WERI-Rb-1 (cell line): Measurements from ENCODE around the gene SYTL1.

Experiments
- DNase-seq: peaks from one replicate; pipeline ENCODE4 v3.0.0-alpha.2; 2020
- H3K27ac ChIP-seq: fragments of 250-450 bp; sonication (Bioruptor Pico); 2 replicates; pipeline ENCODE4 v1.5.1; 2020; ENCODE audit warnings: mild to moderate bottlenecking, moderate library complexity
- H3K27me3 ChIP-seq: fragments of 250-450 bp; sonication (Bioruptor Pico); 2 replicates; pipeline ENCODE4 v1.5.1; 2021; ENCODE audit warnings: mild to moderate bottlenecking, low read depth, moderate library complexity; ENCODE audit not compliant: insufficient read depth, severe bottlenecking
- H3K36me3 ChIP-seq: fragments of 250-450 bp; sonication (Bioruptor Pico); 2 replicates; pipeline ENCODE4 v1.5.1; 2020; ENCODE audit warnings: mild to moderate bottlenecking, moderate library complexity
- H3K4me3 ChIP-seq: 2 replicates; pipeline ENCODE4 v1.5.1; 2011; ENCODE audit warnings: low read depth, mild to moderate bottlenecking, control low read depth, low read length
- H3K9me3 ChIP-seq: fragments of 250-450 bp; sonication (Bioruptor Pico); 2 replicates; pipeline ENCODE4 v1.5.1; 2021; ENCODE audit warnings: mild to moderate bottlenecking, moderate library complexity; ENCODE audit not compliant: severe bottlenecking
- TF ChIP-seq, protein P1 (sequence below): IDR thresholded peaks from 2 replicates; pipeline ENCODE4 v1.5.1; 2011; ENCODE audit warnings: low read depth, mild to moderate bottlenecking, control low read depth, inconsistent platforms, low read length

SYTL1 gene

DNA sequence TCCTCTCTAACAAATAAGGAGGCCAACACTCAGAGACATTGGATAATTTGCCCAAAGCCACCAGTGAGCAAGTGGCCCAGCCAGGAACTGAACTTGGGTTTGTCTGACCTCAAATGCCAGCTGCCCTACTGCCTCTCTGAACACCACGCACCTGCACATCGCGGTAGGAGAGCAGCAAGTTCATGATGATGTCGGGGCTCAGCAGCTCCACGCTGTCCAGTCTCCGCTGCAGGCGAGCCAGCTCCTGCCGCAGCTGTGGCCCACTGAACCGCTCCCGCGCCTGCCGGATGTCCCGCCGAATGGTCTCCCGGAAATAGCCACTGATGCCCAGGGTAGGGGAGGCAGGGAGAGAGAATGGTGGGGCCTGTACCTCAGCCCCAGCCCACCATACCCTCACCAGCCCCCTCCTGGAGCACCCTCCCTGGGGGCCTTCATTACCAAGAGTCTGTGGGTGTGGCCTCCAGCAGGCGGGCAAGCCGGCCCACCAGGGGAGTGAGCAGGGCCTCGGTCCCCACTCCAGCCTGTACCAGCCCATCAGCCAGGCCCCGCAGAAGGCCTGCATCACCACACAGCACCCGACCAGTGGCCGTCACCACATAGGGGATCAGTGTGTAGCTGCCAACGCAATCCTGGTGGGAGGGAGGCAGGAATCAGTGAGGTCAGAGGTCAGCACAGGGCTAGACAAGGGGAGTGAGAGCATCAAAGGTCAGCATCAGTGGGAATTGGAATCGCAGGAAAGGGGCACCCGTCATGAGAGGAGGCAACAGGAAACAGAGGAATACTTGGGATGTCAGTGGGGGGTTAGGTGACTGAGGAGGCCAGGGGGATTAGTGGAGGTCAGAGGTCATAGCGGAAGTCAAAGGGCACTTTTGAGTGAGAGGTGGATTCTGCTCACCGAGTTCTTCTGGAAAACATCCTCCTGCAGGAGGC is 22.2 kb downstream of the SYTL1 start:
- Histone ChIP-seq H3K36me3 (0 out of 2 replicates have a peak, but pooled peaks cover 3% of the 10 kb centered on the region), H3K27ac (no peak overlapping the region), H3K9me3 (no peaks in the 10 kb centered on the region), H3K4me3 (no peak overlapping the region), H3K27me3 (no peaks in the 10 kb centered on the region)
- no peak for DNase-seq
- TF ChIP-seq, protein P1, sequence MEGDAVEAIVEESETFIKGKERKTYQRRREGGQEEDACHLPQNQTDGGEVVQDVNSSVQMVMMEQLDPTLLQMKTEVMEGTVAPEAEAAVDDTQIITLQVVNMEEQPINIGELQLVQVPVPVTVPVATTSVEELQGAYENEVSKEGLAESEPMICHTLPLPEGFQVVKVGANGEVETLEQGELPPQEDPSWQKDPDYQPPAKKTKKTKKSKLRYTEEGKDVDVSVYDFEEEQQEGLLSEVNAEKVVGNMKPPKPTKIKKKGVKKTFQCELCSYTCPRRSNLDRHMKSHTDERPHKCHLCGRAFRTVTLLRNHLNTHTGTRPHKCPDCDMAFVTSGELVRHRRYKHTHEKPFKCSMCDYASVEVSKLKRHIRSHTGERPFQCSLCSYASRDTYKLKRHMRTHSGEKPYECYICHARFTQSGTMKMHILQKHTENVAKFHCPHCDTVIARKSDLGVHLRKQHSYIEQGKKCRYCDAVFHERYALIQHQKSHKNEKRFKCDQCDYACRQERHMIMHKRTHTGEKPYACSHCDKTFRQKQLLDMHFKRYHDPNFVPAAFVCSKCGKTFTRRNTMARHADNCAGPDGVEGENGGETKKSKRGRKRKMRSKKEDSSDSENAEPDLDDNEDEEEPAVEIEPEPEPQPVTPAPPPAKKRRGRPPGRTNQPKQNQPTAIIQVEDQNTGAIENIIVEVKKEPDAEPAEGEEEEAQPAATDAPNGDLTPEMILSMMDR = no peak

DNA sequence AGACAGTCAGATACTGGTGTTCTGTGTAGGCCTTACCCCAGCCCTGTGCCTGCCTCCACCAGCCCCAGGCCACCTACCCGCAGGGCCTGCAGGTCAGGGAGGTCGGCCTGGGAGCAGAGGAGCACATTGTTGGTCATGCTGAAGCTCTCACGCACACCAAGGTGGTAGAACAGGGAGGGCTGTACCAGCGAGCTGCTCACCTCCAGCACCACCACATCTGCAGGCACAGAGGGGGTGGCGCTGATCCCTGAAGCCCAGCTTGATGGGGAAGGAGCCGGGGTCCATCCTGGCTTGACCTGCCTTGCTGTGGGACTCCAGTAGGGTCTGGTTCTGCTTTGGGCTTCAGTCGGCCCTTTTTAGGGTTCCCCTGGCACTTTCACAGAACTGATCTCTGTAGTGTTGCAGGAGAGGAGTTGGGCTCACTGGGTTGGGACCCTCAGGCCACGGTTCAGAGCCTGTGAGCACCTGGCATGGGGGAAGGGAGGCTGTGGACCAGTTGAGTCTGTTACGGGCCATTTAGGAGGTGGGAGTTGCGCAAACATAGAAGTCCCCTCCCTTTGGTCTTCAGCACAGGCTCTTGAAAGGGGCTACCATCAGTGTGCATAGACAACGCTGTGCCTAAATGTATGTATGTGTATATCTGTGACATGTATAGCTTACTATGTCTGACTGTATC is 23.0 kb downstream of the SYTL1 start:
- no peaks in the 10 kb centered on the region for H3K9me3 ChIP-seq
- DNase-seq = no peak
- 0 out of 2 replicates have a peak, but pooled peaks cover 3% of the 10 kb centered on the region for H3K36me3 ChIP-seq
- no peaks in the 10 kb centered on the region for H3K27me3 ChIP-seq
- no peak overlapping the region for H3K27ac ChIP-seq
- TF ChIP-seq, protein P1 = no peak
- 0 out of 2 replicates have a peak overlapping the region, but pooled peaks have one; percentile 4 for H3K4me3 ChIP-seq

DNA sequence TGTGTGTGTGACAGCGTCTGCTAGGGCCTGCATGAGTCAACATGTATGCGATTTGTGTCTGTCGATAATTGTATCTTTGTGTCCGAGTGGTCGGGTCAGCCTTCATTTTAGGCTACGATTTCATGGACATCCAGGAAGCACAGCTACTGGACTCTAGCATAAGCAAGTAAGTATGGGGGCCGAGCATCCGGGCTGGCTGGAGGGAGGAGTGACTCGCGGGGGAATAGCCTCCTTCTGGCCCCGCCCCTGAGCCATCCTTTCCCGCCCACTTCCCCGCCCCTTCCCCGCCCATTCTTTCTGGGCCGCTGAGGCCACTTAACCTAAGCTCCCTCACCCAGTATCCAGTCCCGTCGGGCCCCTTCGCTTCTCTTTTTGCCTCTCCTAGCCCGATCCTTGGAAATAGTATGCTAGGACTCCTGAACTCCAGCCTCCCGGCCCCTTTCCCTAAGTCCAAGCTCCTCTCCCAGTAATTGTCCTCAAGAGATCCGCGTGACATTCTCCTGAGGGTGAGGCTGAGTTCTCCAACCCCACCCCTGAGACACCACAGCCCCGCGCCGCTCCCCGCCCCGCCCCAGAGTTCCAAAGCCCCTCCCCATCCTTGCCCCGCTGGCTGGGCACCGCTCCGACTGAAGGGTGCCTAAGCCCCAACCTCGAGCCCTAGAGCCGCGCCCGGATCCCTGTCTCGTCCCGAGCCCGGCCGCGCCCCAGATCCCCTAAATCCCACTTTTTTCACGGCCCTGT is 23.7 kb downstream of the SYTL1 start:
- peak; percentile 87 for DNase-seq
- Histone ChIP-seq H3K9me3 (no peaks in the 10 kb centered on the region), H3K27me3 (no peaks in the 10 kb centered on the region), H3K4me3 (peak overlapping the region; percentile 62), H3K36me3 (0 out of 2 replicates have a peak, but pooled peaks cover 3% of the 10 kb centered on the region), H3K27ac (peak overlapping the region; percentile 88)
- TF ChIP-seq, protein P1 = no peak

DNA sequence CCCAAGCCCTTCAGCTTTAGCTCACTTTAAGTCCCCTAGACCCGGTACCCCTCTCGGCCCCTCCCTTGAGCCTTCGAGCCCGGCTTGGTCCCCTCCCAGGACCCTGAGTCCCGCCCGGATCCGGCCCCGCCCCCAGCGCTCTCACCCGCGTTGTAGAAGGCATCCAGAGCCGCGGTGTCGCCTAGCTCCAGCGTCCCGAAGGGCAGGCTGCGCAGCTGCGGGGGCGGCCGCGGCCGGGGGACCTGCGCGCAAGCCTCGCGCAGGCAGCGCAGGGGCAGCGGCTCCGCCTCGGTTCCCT is 24.2 kb downstream of the SYTL1 start:
- 0 out of 2 replicates have a peak, but pooled peaks cover 3% of the 10 kb centered on the region for H3K36me3 ChIP-seq

DNA sequence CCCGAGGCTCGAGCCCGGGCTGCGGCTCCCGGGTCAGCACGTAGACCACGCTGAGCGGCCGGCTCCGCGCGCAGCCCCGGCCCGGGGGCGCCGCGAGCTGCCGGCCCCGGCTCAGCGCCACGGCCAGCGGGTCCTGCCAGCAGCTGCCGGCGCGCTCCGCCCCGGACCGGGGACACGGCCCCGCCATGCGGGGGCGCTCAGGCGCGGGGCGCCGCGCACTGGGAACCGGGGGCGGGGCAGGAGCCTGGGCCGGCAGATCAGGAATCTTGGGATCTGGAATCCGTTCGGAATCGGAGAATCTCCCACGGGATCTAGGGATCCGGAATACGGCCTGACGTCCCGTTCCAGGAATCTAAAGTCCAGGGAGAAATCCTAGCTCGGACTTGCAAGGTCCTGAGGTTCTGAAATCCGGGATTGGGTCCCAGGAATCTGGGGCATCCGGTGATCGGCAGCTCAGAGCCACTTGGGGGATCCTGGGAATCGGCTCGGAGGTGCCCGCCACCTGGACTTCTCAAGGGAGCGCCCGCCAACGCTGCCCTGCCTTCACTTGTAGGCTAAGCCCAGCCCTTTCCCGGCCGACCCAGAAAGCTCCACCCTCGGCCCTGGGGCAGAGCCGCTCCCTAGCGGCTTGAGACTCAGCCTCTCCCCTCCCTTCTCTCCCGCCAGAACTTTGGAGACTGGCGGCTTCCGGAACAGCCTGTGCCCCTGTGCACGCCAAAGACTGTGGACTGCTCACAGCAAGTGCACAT is 24.8 kb downstream of the SYTL1 start, which contains the start of gene MAP3K6:
Gene MAP3K6 (minus strand): TSS at position 551 of the 749 bp plus-strand sequence. CDS start 364 bp downstream, at position 187.
- H3K27ac ChIP-seq = peak within 1 kb of the TSS; percentile 88
- H3K27me3 ChIP-seq = no peaks in the 10 kb centered on the region
- TF ChIP-seq, protein P1 = peak; percentile 40
- no peaks in the 10 kb centered on the region for H3K9me3 ChIP-seq
- peak; percentile 86 for DNase-seq
- peak within 1 kb of the TSS; percentile 68 for H3K4me3 ChIP-seq
- 0 out of 2 replicates have a peak, but pooled peaks cover 3% of the 10 kb centered on the region for H3K36me3 ChIP-seq

More for the DNA sequence above, 24.2 kb downstream of the SYTL1 start:
- Histone ChIP-seq H3K9me3 (no peaks in the 10 kb centered on the region), H3K27me3 (no peaks in the 10 kb centered on the region), H3K4me3 (peak overlapping the region; percentile 62), H3K27ac (peak overlapping the region; percentile 88)
- TF ChIP-seq, protein P1 = no peak
- DNase-seq = peak; percentile 93
